HepG2 (cell line): ENCODE data around the gene TIFAB. TPM values are rescaled to one million over a fixed set of nuclear protein-coding genes. Genes with fewer than 3 reads are reported as not detected.

Experiments
- ARNTL ChIP-seq: sonication (generic); formaldehyde crosslinking; IDR thresholded peaks from 2 replicates; pipeline ENCODE4 v1.4.0; 2020; ENCODE audit warnings: mild to moderate bottlenecking, missing genetic modification reagents
- ASH2L ChIP-seq: fragments of 300-600, 200-600 bp; sonication (generic); IDR thresholded peaks from 2 replicates; pipeline ENCODE4 v1.7.0; 2017; ENCODE audit warnings: low read depth, mild to moderate bottlenecking, moderate library complexity, mixed read lengths, low read length; ENCODE audit not compliant: insufficient read length
- BCL6 ChIP-seq: IDR thresholded peaks from 2 replicates; pipeline ENCODE4 v1.6.1; 2016; ENCODE audit warnings: missing genetic modification reagents, missing compliant biosample characterization
- EP300 ChIP-seq, 3 experiments: sonication (generic) in 1 of 3; formaldehyde crosslinking in 1 of 3; IDR thresholded peaks; 2 replicates each; pipeline versions ENCODE4 v1.5.1 to v1.6.1; 2011 to 2020; ENCODE audit warnings: low read depth in 2 of 3, low read length in 2 of 3, borderline replicate concordance in 1 of 3, improper control_type of control experiment in 1 of 3, mild to moderate bottlenecking in 1 of 3, missing genetic modification reagents in 1 of 3, moderate library complexity in 1 of 3
- GRHL1 ChIP-seq: sonication (generic); formaldehyde crosslinking; conservative IDR thresholded peaks from 2 replicates; pipeline ENCODE4 v1.8.0; 2022; ENCODE audit warnings: missing genetic modification reagents
- HIC2 ChIP-seq: sonication (generic); formaldehyde crosslinking; IDR thresholded peaks from 2 replicates; pipeline ENCODE4 v1.9.0; 2022; ENCODE audit warnings: low read depth, missing genetic modification reagents
- HNF4A ChIP-seq: sonication (generic); formaldehyde crosslinking; IDR thresholded peaks from 2 replicates; pipeline ENCODE4 v1.4.0; 2020; ENCODE audit warnings: missing genetic modification reagents
- KDM4B ChIP-seq: sonication (generic); formaldehyde crosslinking; IDR thresholded peaks from 2 replicates; pipeline ENCODE4 v1.4.0; 2020; ENCODE audit warnings: missing genetic modification reagents
- MEIS1 ChIP-seq: sonication (generic); formaldehyde crosslinking; IDR thresholded peaks from 2 replicates; pipeline ENCODE4 v1.9.0; 2021; ENCODE audit warnings: mild to moderate bottlenecking, missing genetic modification reagents, moderate library complexity, borderline replicate concordance
- RBM22 ChIP-seq: fragments of 200-400 bp; formaldehyde crosslinking; optimal IDR thresholded peaks from 2 replicates; pipeline ENCODE3; 2017; ENCODE audit warnings: mild to moderate bottlenecking, low read length, moderate library complexity
- TOE1 ChIP-seq: sonication (generic); formaldehyde crosslinking; IDR thresholded peaks from 2 replicates; pipeline ENCODE4 v1.4.0; 2020; ENCODE audit warnings: mild to moderate bottlenecking, missing genetic modification reagents
- ZNF292 ChIP-seq: sonication (generic); formaldehyde crosslinking; IDR thresholded peaks from 2 replicates; pipeline ENCODE4 v1.8.1; 2022; ENCODE audit warnings: mild to moderate bottlenecking, low read depth, missing genetic modification reagents, borderline replicate concordance
- ZNF430 ChIP-seq: sonication (generic); formaldehyde crosslinking; IDR thresholded peaks from 2 replicates; pipeline ENCODE4 v1.9.0; 2021; ENCODE audit warnings: mild to moderate bottlenecking, missing genetic modification reagents
- ZNF556 ChIP-seq: sonication (generic); formaldehyde crosslinking; IDR thresholded peaks from 2 replicates; pipeline ENCODE4 v1.4.0; 2020; ENCODE audit warnings: mild to moderate bottlenecking, missing genetic modification reagents, borderline replicate concordance
- polyA plus RNA-seq, 8 experiments: library from polyadenylated mRNA; depleted of rRNA in 3 of 8; stranded (reverse) in 7 of 8; unstranded in 1 of 8; fragments of >200 nt; fragmentation: Illumina TruSeq in 4 of 8; extraction: Trizol in 4 of 8; gene quantifications; 2 replicates each; pipeline versions ENCODE4 v1.2.1 to v1.2.3, GENCODE V29; 2011 to 2016; ENCODE audit warnings: low read depth in 4 of 8, missing spikeins in 1 of 8, mixed read lengths in 1 of 8; ENCODE audit not compliant: insufficient read depth in 1 of 8
- total RNA-seq, 5 experiments: library from RNA; depleted of rRNA; stranded (reverse); fragments of >200 nt; fragmentation: Illumina TruSeq; extraction: Trizol; gene quantifications; 2 replicates each; pipeline ENCODE4 v1.2.3, GENCODE V29; 2016; ENCODE audit warnings: low read depth in 1 of 5
- TF ChIP-seq, protein P1 (sequence below): sonication (generic); formaldehyde crosslinking; IDR thresholded peaks from 2 replicates; pipeline ENCODE4 v1.4.0; 2020; ENCODE audit warnings: missing genetic modification reagents, borderline replicate concordance
- TF ChIP-seq, protein P2 (sequence below): sonication (generic); formaldehyde crosslinking; conservative IDR thresholded peaks from 2 replicates; pipeline ENCODE4 v1.4.0; 2020; ENCODE audit warnings: mild to moderate bottlenecking, missing genetic modification reagents, moderate library complexity

TIFAB gene
- total and polyA plus RNA-seq, 2 of the 13 experiments (the other 11 are each of a cell fraction or from before 2014, with no cell fraction given): not detected

- TF ChIP-seq, protein P1, sequence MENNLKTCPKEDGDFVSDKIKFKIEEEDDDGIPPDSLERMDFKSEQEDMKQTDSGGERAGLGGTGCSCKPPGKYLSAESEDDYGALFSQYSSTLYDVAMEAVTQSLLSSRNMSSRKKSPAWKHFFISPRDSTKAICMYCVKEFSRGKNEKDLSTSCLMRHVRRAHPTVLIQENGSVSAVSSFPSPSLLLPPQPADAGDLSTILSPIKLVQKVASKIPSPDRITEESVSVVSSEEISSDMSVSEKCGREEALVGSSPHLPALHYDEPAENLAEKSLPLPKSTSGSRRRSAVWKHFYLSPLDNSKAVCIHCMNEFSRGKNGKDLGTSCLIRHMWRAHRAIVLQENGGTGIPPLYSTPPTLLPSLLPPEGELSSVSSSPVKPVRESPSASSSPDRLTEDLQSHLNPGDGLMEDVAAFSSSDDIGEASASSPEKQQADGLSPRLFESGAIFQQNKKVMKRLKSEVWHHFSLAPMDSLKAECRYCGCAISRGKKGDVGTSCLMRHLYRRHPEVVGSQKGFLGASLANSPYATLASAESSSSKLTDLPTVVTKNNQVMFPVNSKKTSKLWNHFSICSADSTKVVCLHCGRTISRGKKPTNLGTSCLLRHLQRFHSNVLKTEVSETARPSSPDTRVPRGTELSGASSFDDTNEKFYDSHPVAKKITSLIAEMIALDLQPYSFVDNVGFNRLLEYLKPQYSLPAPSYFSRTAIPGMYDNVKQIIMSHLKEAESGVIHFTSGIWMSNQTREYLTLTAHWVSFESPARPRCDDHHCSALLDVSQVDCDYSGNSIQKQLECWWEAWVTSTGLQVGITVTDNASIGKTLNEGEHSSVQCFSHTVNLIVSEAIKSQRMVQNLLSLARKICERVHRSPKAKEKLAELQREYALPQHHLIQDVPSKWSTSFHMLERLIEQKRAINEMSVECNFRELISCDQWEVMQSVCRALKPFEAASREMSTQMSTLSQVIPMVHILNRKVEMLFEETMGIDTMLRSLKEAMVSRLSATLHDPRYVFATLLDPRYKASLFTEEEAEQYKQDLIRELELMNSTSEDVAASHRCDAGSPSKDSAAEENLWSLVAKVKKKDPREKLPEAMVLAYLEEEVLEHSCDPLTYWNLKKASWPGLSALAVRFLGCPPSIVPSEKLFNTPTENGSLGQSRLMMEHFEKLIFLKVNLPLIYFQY: no peak
- TF ChIP-seq, protein P2, sequence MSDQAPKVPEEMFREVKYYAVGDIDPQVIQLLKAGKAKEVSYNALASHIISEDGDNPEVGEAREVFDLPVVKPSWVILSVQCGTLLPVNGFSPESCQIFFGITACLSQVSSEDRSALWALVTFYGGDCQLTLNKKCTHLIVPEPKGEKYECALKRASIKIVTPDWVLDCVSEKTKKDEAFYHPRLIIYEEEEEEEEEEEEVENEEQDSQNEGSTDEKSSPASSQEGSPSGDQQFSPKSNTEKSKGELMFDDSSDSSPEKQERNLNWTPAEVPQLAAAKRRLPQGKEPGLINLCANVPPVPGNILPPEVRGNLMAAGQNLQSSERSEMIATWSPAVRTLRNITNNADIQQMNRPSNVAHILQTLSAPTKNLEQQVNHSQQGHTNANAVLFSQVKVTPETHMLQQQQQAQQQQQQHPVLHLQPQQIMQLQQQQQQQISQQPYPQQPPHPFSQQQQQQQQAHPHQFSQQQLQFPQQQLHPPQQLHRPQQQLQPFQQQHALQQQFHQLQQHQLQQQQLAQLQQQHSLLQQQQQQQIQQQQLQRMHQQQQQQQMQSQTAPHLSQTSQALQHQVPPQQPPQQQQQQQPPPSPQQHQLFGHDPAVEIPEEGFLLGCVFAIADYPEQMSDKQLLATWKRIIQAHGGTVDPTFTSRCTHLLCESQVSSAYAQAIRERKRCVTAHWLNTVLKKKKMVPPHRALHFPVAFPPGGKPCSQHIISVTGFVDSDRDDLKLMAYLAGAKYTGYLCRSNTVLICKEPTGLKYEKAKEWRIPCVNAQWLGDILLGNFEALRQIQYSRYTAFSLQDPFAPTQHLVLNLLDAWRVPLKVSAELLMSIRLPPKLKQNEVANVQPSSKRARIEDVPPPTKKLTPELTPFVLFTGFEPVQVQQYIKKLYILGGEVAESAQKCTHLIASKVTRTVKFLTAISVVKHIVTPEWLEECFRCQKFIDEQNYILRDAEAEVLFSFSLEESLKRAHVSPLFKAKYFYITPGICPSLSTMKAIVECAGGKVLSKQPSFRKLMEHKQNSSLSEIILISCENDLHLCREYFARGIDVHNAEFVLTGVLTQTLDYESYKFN (CRISPR knock-in tag): 0 out of 2 replicates have a peak, but pooled peaks have one; percentile 18
- 0 out of 2 replicates have a peak, but pooled peaks have one; percentile 8 for TF ChIP-seq ZNF292
- peak; percentile 16 for TF ChIP-seq ASH2L
- no peak for TF ChIP-seq GRHL1 (CRISPR knock-in tag)
- no peak for TF ChIP-seq MEIS1 (CRISPR knock-in tag)
- no peak for TF ChIP-seq TOE1 (CRISPR knock-in tag)
- TF ChIP-seq BCL6: no peak
- TF ChIP-seq HIC2 (CRISPR knock-in tag): 0 out of 2 replicates have a peak, but pooled peaks have one; percentile 6
- TF ChIP-seq ARNTL (CRISPR knock-in tag): no peak
- no peak for TF ChIP-seq RBM22
- peak in 1 of 2 experiments; percentile 52; a peak in 1 of 4 replicates for TF ChIP-seq EP300 (IDR thresholded peaks at IDR 0.05; ENCODE audit: low read depth in 2 of 2, low read length in 2 of 2)
- TF ChIP-seq EP300 (CRISPR knock-in tag; IDR thresholded peaks at IDR 0.05; ENCODE audit: borderline replicate concordance): no peak
- no peak for TF ChIP-seq ZNF430 (CRISPR knock-in tag)
- peak; percentile 58 for TF ChIP-seq HNF4A (CRISPR knock-in tag)
- no peak for TF ChIP-seq KDM4B (CRISPR knock-in tag)
- TF ChIP-seq ZNF556 (CRISPR knock-in tag): 0 out of 2 replicates have a peak, but pooled peaks have one; percentile 28
Observed at GRCh38 chr5:135434591-135435466, 17.3 kb downstream of the TIFAB start (continued).
